HFF-Myc (cell line): ENCODE measurements around the gene DLG2.

ENCODE experiments used
- DNase-seq: peaks from one replicate; pipeline ENCODE4 v3.0.0-alpha.2; 2011; ENCODE audit warnings: low read depth; ENCODE audit errors: extremely low read depth
- H3K4me3 ChIP-seq: replicated peaks from 2 replicates; pipeline ENCODE4 v1.5.1; 2011; ENCODE audit warnings: low read depth, mild to moderate bottlenecking, control low read depth, low read length
- CTCF ChIP-seq: IDR thresholded peaks from 2 replicates; pipeline ENCODE4 v1.5.1; 2012; ENCODE audit warnings: mild to moderate bottlenecking, low read depth, low read length, control low read depth; ENCODE audit errors: missing control alignments

Gene DLG2

GRCh38 chr11:83957038-83957900 lies 1669.9 kb downstream of the DLG2 start:
- TF ChIP-seq CTCF = no peak
- H3K4me3 ChIP-seq = no peak overlapping the region
- DNase-seq = no peak

- no peak for TF ChIP-seq CTCF
- H3K4me3 ChIP-seq = no peak overlapping the region
- no peak for DNase-seq
Observed at GRCh38 chr11:83956119-83956697, 1670.9 kb downstream of the DLG2 start.

- no peak overlapping the region for H3K4me3 ChIP-seq
- no peak for DNase-seq
- no peak for TF ChIP-seq CTCF
Observed at GRCh38 chr11:83954780-83955179, 1672.4 kb downstream of the DLG2 start.

- no peak for DNase-seq
- no peak for TF ChIP-seq CTCF
- H3K4me3 ChIP-seq = no peak overlapping the region
Observed at GRCh38 chr11:83951521-83951920, 1675.6 kb downstream of the DLG2 start.

- H3K4me3 ChIP-seq = no peak overlapping the region
- no peak for DNase-seq
- no peak for TF ChIP-seq CTCF
Observed at GRCh38 chr11:83948200-83948599, 1678.9 kb downstream of the DLG2 start.

- DNase-seq = no peak
- TF ChIP-seq CTCF = no peak
- H3K4me3 ChIP-seq = no peak overlapping the region
Observed at GRCh38 chr11:83945976-83946375, 1681.2 kb downstream of the DLG2 start.
